ENCODE data around the gene PCP2. TPM values are rescaled to one million over a fixed set of nuclear protein-coding genes. Genes with fewer than 3 reads are reported as not detected.

The PCP2 gene
- polyA plus RNA-seq, 1 experiment, result not detected

DNA sequence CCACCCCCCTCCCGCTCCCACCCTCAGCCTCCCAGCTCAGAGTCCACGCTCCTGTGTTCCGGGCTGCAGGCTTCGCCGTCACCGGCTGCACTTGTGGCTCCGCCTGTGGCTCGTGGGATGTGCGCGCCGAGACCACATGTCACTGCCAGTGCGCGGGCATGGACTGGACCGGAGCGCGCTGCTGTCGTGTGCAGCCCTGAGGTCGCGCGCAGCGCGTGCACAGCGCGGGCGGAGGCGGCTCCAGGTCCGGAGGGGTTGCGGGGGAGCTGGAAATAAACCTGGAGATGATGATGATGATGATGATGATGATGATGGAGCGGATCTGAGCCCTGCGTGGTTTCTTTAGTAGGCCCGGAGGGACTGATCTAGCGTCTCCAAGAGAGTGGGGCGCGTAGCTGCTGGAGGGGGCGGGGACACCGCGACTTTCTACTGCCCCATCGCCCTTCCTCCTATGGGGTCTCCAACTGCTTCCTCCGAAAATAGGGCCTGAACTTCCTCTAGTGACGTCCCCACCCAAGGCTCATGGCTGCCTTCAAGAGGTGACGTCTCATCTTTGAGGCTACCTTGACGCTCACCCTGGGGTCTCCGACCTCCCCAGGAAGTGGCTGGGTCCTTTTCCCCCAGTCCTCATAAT is 36.7 kb upstream of the PCP2 start:
- TF ChIP-seq, protein P1, sequence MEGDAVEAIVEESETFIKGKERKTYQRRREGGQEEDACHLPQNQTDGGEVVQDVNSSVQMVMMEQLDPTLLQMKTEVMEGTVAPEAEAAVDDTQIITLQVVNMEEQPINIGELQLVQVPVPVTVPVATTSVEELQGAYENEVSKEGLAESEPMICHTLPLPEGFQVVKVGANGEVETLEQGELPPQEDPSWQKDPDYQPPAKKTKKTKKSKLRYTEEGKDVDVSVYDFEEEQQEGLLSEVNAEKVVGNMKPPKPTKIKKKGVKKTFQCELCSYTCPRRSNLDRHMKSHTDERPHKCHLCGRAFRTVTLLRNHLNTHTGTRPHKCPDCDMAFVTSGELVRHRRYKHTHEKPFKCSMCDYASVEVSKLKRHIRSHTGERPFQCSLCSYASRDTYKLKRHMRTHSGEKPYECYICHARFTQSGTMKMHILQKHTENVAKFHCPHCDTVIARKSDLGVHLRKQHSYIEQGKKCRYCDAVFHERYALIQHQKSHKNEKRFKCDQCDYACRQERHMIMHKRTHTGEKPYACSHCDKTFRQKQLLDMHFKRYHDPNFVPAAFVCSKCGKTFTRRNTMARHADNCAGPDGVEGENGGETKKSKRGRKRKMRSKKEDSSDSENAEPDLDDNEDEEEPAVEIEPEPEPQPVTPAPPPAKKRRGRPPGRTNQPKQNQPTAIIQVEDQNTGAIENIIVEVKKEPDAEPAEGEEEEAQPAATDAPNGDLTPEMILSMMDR (IDR thresholded peaks at IDR 0.05; ENCODE audit: low read depth, low read length), result no peak
- Histone ChIP-seq H3K4me3 (ENCODE audit: low read depth, low read length) (no peak overlapping the region), H3K27ac (ENCODE audit: low read depth, low read length) (no peak overlapping the region), H3K27me3 (ENCODE audit: control insufficient read depth, insufficient read depth, low read length) (peaks cover 18% of the 10 kb centered on the region), H3K9me3 (ENCODE audit: control insufficient read depth, insufficient read depth, low read length) (peaks cover 6% of the 10 kb centered on the region)
- ChIA-PET CTCF (interaction anchor here (2.9 kb wide), 1 partner anchor 10 kb away, joined by 15 read pairs; the partner anchor contains the start of gene TRAPPC5), POLR2A (no interaction called here)
- DNase-seq (ENCODE audit: low read depth, low spot score), result no peak

DNA sequence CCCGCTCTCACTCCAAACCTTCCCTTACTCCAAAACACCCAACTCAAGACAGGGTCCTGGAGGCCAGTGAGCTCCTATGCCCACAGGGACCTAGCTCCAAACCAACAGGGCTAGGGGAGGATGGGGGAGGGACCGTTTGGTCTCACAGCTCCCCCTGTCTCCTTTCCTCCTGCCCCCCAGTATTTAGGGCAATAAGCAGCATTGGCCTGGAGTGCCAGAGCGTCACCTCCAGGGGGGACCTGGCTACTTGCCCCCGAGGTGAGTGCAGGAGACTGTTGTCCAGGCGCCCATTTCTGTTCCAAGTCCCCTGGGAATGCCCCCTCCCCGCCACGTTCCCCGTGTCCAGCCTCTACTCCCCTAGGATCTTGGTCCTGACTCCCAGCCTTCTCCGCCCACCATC is 36.1 kb upstream of the PCP2 start:
- H3K4me3 ChIP-seq (ENCODE audit: low read depth, low read length), result no peak overlapping the region
- H3K9me3 ChIP-seq (ENCODE audit: control insufficient read depth, insufficient read depth, low read length), result peaks cover 6% of the 10 kb centered on the region
- POLR2A ChIA-PET, result no interaction called here
- CTCF ChIA-PET, result no interaction called here
- H3K27ac ChIP-seq (ENCODE audit: low read depth, low read length), result no peak overlapping the region
- H3K27me3 ChIP-seq (ENCODE audit: control insufficient read depth, insufficient read depth, low read length), result peaks cover 18% of the 10 kb centered on the region
- TF ChIP-seq, protein P1 (IDR thresholded peaks at IDR 0.05; ENCODE audit: low read depth, low read length), result no peak
- DNase-seq (ENCODE audit: low read depth, low spot score), result no peak

DNA sequence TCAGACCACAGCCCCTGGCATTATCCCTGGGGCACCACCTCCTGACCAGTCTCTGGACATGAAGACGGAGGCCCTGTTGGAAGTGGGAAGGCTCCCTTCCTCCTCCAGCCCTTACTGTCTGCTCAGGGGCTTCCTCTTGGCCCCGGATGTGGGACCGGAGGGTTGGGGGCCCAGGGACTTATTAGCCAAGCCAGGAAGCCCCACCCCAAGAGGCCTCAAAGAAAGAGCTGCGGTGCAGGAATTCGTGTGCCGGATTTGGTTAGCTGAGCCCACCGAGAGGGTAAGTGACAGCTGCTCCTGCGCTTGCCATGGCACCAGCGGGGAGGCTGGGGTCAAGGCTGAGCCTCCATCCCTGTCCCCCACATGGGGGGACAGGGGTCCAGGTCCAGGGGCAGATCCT is 35.3 kb upstream of the PCP2 start, which contains the start of gene RETN:
RETN (plus strand) TSS at position 208 of the 400 bp plus-strand sequence. CDS start 278 bp downstream, outside the sequence.
- no peak within 1 kb of the TSS for H3K4me3 ChIP-seq (ENCODE audit: low read depth, low read length)
- no peak for DNase-seq (ENCODE audit: low read depth, low spot score)
- H3K27me3 ChIP-seq (ENCODE audit: control insufficient read depth, insufficient read depth, low read length), result peaks cover 18% of the 10 kb centered on the region
- TF ChIP-seq, protein P1 (IDR thresholded peaks at IDR 0.05; ENCODE audit: low read depth, low read length), result no peak
- H3K9me3 ChIP-seq (ENCODE audit: control insufficient read depth, insufficient read depth, low read length), result peaks cover under 1% of the 10 kb centered on the region; the same call in 1 of the 2 replicates
- POLR2A ChIA-PET, result no interaction called here
- CTCF ChIA-PET, result interaction anchor here (0.9 kb wide), 1 partner anchor 12 kb away, joined by 4 read pairs; the partner anchor contains the start of gene TRAPPC5
- no peak within 1 kb of the TSS for H3K27ac ChIP-seq (ENCODE audit: low read depth, low read length)

DNA sequence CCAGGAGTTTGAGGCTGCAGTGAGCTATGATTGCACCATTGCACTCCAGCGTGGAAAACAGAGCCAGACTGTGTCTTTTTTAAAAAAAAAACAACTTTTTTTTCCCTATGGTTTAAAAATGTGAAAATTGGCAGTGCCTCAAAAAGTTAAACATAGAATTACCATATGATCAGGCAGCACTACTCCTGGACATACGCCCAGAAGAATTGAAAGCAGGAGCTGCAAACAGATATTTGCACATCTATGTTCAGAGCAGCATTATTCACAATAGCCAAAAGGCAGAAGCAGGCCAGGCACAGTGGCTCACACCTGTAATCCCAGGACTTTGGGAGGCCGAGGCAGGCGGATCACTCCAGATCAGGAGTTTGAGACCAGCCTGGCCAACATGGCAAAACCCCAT is 31.6 kb upstream of the PCP2 start:
- TF ChIP-seq, protein P1 (IDR thresholded peaks at IDR 0.05; ENCODE audit: low read depth, low read length), result no peak
- no peaks in the 10 kb centered on the region for H3K9me3 ChIP-seq (ENCODE audit: control insufficient read depth, insufficient read depth, low read length)
- no peak overlapping the region for H3K4me3 ChIP-seq (ENCODE audit: low read depth, low read length)
- POLR2A ChIA-PET, result no interaction called here
- peaks cover 9% of the 10 kb centered on the region for H3K27me3 ChIP-seq (ENCODE audit: control insufficient read depth, insufficient read depth, low read length)
- no peak overlapping the region for H3K27ac ChIP-seq (ENCODE audit: low read depth, low read length)
- CTCF ChIA-PET, result interaction anchor here (0.8 to 2.7 kb wide), 4 partner anchors 13 to 135 kb away, joined by 3 to 13 read pairs (median 8); partner anchors contain the start of gene TRAPPC5
- peak; percentile 46 for DNase-seq (ENCODE audit: low read depth, low spot score)

DNA sequence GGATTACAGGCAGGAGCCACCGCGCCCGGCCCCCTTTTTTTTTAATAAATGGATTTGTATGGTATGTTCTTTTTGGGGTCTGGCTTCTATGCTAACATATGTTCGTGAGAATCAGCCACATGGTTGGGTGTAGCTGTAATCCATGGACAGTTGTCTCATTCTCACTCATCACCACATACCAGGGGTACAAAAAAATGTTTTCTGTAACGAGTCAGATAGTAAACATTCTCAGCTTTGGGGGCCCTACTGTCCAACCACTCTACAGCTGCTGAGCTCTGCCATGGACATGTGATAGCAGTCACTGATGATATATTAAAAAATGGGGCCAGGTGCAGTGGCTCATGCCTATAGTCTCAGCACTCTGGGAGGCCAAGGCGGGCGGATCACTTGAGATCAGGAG is 30.2 kb upstream of the PCP2 start:
- TF ChIP-seq, protein P1 (IDR thresholded peaks at IDR 0.05; ENCODE audit: low read depth, low read length), result no peak
- Histone ChIP-seq H3K27ac (ENCODE audit: low read depth, low read length) (no peak overlapping the region), H3K9me3 (ENCODE audit: control insufficient read depth, insufficient read depth, low read length) (no peaks in the 10 kb centered on the region), H3K27me3 (ENCODE audit: control insufficient read depth, insufficient read depth, low read length) (peaks cover 8% of the 10 kb centered on the region), H3K4me3 (ENCODE audit: low read depth, low read length) (no peak overlapping the region)
- DNase-seq (ENCODE audit: low read depth, low spot score), result no peak
- ChIA-PET CTCF (interaction anchor here (2.5 to 2.7 kb wide), 2 partner anchors 12 to 17 kb away, joined by 7 to 13 read pairs; partner anchors contain the start of gene TRAPPC5), POLR2A (interaction anchor here (0.6 to 1.2 kb wide), 2 partner anchors 34 to 532 kb away, joined by 3 read pairs; partner anchors contain the start of gene PET100)

Measured in AG04450 (cell line).